H1 (cell line): ENCODE data around the gene PRSS12. TPM values are rescaled to one million over a fixed set of nuclear protein-coding genes. Genes with fewer than 3 reads are reported as not detected.

Experiments used
- CTCF ChIA-PET: fragments of 300-600 bp; sonication (Branson Sonifier 250); formaldehyde crosslinking; loops from one replicate; lab custom pipeline; 2021; ENCODE audit not compliant: partially characterized antibody; lab: Charles Lee
- POLR2A ChIA-PET: fragments of 300-600 bp; sonication (Branson Sonifier 250); formaldehyde crosslinking; loops from one replicate; lab custom pipeline; 2021; ENCODE audit warnings: inconsistent platforms; ENCODE audit not compliant: partially characterized antibody; lab: Charles Lee
- DNase-seq, 2 experiments: peaks; one replicate each; pipeline versions ENCODE4 v3.0.0 to v3.0.0-alpha.2; 2010 to 2022; ENCODE audit warnings: low spot score in 2 of 2, low read depth in 1 of 2, mixed read lengths in 1 of 2
- FAIRE-seq: peaks from 2 replicates; lab custom pipeline; 2011; peaks lifted over from hg19 to GRCh38; lab: Jason Lieb, UNC
- H2AFZ ChIP-seq: 2 replicates; pipeline ENCODE4 v1.8.1; 2012; ENCODE audit warnings: low read length, inconsistent platforms
- H2AK5ac ChIP-seq: 2 replicates; pipeline ENCODE4 v1.6.1; 2013; ENCODE audit warnings: low read depth, low read length
- H2BK120ac ChIP-seq: replicated peaks from 2 replicates; pipeline ENCODE3; 2013; ENCODE audit warnings: low read depth, low read length, inconsistent platforms
- H2BK12ac ChIP-seq: 2 replicates; pipeline ENCODE4 v1.6.1; 2013; ENCODE audit warnings: low read depth, low read length
- H2BK15ac ChIP-seq: 2 replicates; pipeline ENCODE4 v1.6.1; 2013; ENCODE audit warnings: low read length
- H2BK20ac ChIP-seq: 2 replicates; pipeline ENCODE4 v1.6.1; 2013; ENCODE audit warnings: low read length
- H2BK5ac ChIP-seq: 2 replicates; pipeline ENCODE4 v1.6.1; 2013; ENCODE audit warnings: low read depth, low read length
- H3K14ac ChIP-seq: 2 replicates; pipeline ENCODE4 v1.6.1; 2013; ENCODE audit warnings: inconsistent platforms; ENCODE audit not compliant: insufficient read length
- H3K18ac ChIP-seq: 2 replicates; pipeline ENCODE4 v1.6.1; 2013; ENCODE audit warnings: low read length; ENCODE audit errors: extremely low read depth
- H3K23ac ChIP-seq: 2 replicates; pipeline ENCODE4 v1.6.1; 2013; ENCODE audit warnings: inconsistent platforms; ENCODE audit not compliant: insufficient read length
- H3K23me2 ChIP-seq: 2 replicates; pipeline ENCODE4 v1.6.1; 2013; ENCODE audit warnings: low read depth, low read length
- H3K27ac ChIP-seq: 2 replicates; pipeline ENCODE4 v1.6.1; 2011; ENCODE audit warnings: low read depth, low read length, inconsistent platforms
- H3K27me3 ChIP-seq, 4 experiments: replicated peaks in 1 of 4; 1 replicate in 1 of 4; 2 replicates in 3 of 4; pipeline versions ENCODE4 v1.6.1 to v1.8.1; 2011 to 2013; ENCODE audit warnings: low read length in 3 of 4, mild to moderate bottlenecking in 3 of 4, inconsistent platforms in 2 of 4, mixed read lengths in 2 of 4, moderate library complexity in 1 of 4; ENCODE audit not compliant: control insufficient read depth in 3 of 4, insufficient read depth in 3 of 4; ENCODE audit errors: extremely low read depth in 1 of 4
- H3K36me3 ChIP-seq, 4 experiments: 2 replicates each; pipeline versions ENCODE4 v1.6.1 to v1.8.1; 2011 to 2013; ENCODE audit warnings: mild to moderate bottlenecking in 4 of 4, low read length in 3 of 4, moderate library complexity in 2 of 4, control low read depth in 1 of 4, inconsistent platforms in 1 of 4; ENCODE audit not compliant: insufficient read depth in 4 of 4, control insufficient read depth in 2 of 4
- H3K4ac ChIP-seq: replicated peaks from 2 replicates; pipeline ENCODE3; 2013; ENCODE audit warnings: low read length, low read depth, mixed read lengths, inconsistent platforms; ENCODE audit not compliant: insufficient read length
- H3K4me1 ChIP-seq, 4 experiments: replicated peaks in 1 of 4; 1 replicate in 1 of 4; 2 replicates in 3 of 4; pipeline versions ENCODE4 v1.6.1 to v1.8.1; 2011 to 2013; ENCODE audit warnings: low read length in 3 of 4, inconsistent platforms in 2 of 4, mixed read lengths in 1 of 4; ENCODE audit not compliant: insufficient read depth in 4 of 4, control insufficient read depth in 3 of 4
- H3K4me2 ChIP-seq, 2 experiments: 2 replicates each; pipeline versions ENCODE4 v1.6.1 to v1.8.1; 2011 to 2013; ENCODE audit warnings: low read depth in 2 of 2, low read length in 2 of 2, control low read depth in 1 of 2, inconsistent platforms in 1 of 2, mild to moderate bottlenecking in 1 of 2; ENCODE audit not compliant: insufficient read depth in 1 of 2
- H3K4me3 ChIP-seq, 4 experiments: fragments of 200-600, 300-600 bp in 1 of 4; sonication (generic), shearing (Covaris generic), sonication (Bioruptor Twin) in 1 of 4; 2 replicates each; pipeline versions ENCODE4 v1.5.1 to v1.8.1; 2011 to 2016; ENCODE audit warnings: low read length in 4 of 4, low read depth in 3 of 4, control low read depth in 2 of 4, inconsistent platforms in 2 of 4, mild to moderate bottlenecking in 2 of 4, mixed read lengths in 1 of 4, moderate library complexity in 1 of 4; ENCODE audit not compliant: insufficient read depth in 2 of 4; ENCODE audit errors: extremely low read depth in 1 of 4
- H3K56ac ChIP-seq: replicated peaks from 2 replicates; pipeline ENCODE3; 2013; ENCODE audit warnings: low read depth, mild to moderate bottlenecking, mixed read lengths, low read length, inconsistent platforms; ENCODE audit not compliant: insufficient read length
- H3K79me1 ChIP-seq: 2 replicates; pipeline ENCODE4 v1.6.1; 2013; ENCODE audit warnings: low read depth, low read length, control low read depth
- H3K79me2 ChIP-seq, 2 experiments: 2 replicates each; pipeline versions ENCODE4 v1.6.1 to v1.8.1; 2012 to 2013; ENCODE audit warnings: low read length in 2 of 2, mild to moderate bottlenecking in 2 of 2, inconsistent platforms in 1 of 2; ENCODE audit not compliant: insufficient read depth in 2 of 2, control insufficient read depth in 1 of 2
- H3K9ac ChIP-seq, 4 experiments: replicated peaks in 1 of 4; 1 replicate in 1 of 4; 2 replicates in 3 of 4; pipeline versions ENCODE4 v1.6.1 to v1.8.1; 2011 to 2013; ENCODE audit warnings: low read depth in 3 of 4, low read length in 3 of 4, control low read depth in 2 of 4, mild to moderate bottlenecking in 2 of 4, moderate library complexity in 2 of 4, inconsistent platforms in 1 of 4; ENCODE audit errors: extremely low read depth in 1 of 4
- H3K9me3 ChIP-seq, 2 experiments: 2 replicates each; pipeline versions ENCODE4 v1.6.1 to v1.8.1; 2012 to 2013; ENCODE audit warnings: mild to moderate bottlenecking in 2 of 2, moderate library complexity in 2 of 2, control low read depth in 1 of 2, inconsistent platforms in 1 of 2, low read depth in 1 of 2, low read length in 1 of 2, mixed read lengths in 1 of 2; ENCODE audit not compliant: insufficient read depth in 2 of 2
- H4K20me1 ChIP-seq, 2 experiments: replicated peaks in 1 of 2; 2 replicates each; pipeline versions ENCODE3 to v1.8.1; 2011 to 2013; ENCODE audit warnings: inconsistent platforms in 2 of 2, low read length in 2 of 2, mild to moderate bottlenecking in 1 of 2; ENCODE audit not compliant: insufficient read depth in 2 of 2, control insufficient read depth in 1 of 2
- H4K5ac ChIP-seq: 2 replicates; pipeline ENCODE4 v1.6.1; 2013; ENCODE audit warnings: low read length, low read depth, mixed read lengths, inconsistent platforms; ENCODE audit not compliant: insufficient read length
- H4K8ac ChIP-seq: 2 replicates; pipeline ENCODE4 v1.8.0; 2013; ENCODE audit warnings: mild to moderate bottlenecking, moderate library complexity, low read length, inconsistent platforms; ENCODE audit not compliant: insufficient read depth; ENCODE audit errors: extremely low read depth
- H4K91ac ChIP-seq: replicated peaks from 2 replicates; pipeline ENCODE3; 2013; ENCODE audit warnings: low read length, mixed read lengths, inconsistent platforms; ENCODE audit not compliant: insufficient read length
- BCL11A ChIP-seq, 2 experiments: IDR thresholded peaks; one replicate each; pipeline ENCODE4 v1.6.1; 2011; ENCODE audit warnings: low read depth in 2 of 2, low read length in 2 of 2, mild to moderate bottlenecking in 2 of 2
- CTBP2 ChIP-seq: IDR thresholded peaks from 2 replicates; pipeline ENCODE4 v1.7.0; 2011; ENCODE audit warnings: borderline replicate concordance, mild to moderate bottlenecking, moderate library complexity, mixed read lengths, low read length; ENCODE audit not compliant: insufficient read depth, insufficient read length
- EP300 ChIP-seq, 2 experiments: IDR thresholded peaks; 1 replicate in 1 of 2; 2 replicates in 1 of 2; pipeline ENCODE4 v1.6.1; 2011 to 2012; ENCODE audit warnings: low read depth in 2 of 2, low read length in 2 of 2, mild to moderate bottlenecking in 2 of 2, borderline replicate concordance in 1 of 2, inconsistent platforms in 1 of 2, moderate library complexity in 1 of 2
- FOSL1 ChIP-seq: IDR thresholded peaks from 2 replicates; pipeline ENCODE4 v1.6.1; 2011; ENCODE audit warnings: mild to moderate bottlenecking, low read depth, low read length, moderate library complexity; ENCODE audit not compliant: insufficient read depth
- GTF2F1 ChIP-seq: IDR thresholded peaks from 2 replicates; pipeline ENCODE4 v1.6.1; 2012; ENCODE audit warnings: low read depth, low read length, improper control_type of control experiment, borderline replicate concordance
- HDAC6 ChIP-seq: IDR thresholded peaks from one replicate; pipeline ENCODE4 v1.7.1; 2012; ENCODE audit warnings: low read depth, mild to moderate bottlenecking, inconsistent platforms, low read length, moderate library complexity
- POU5F1 ChIP-seq: IDR thresholded peaks from 2 replicates; pipeline ENCODE4 v1.6.1; 2011; ENCODE audit warnings: low read depth, mild to moderate bottlenecking, low read length, moderate library complexity
- RFX5 ChIP-seq: IDR thresholded peaks from 2 replicates; pipeline ENCODE4 v1.6.1; 2011; ENCODE audit warnings: low read depth, low read length, improper control_type of control experiment, borderline replicate concordance
- SAP30 ChIP-seq: fragments of 300-600 bp; sonication (generic); IDR thresholded peaks from 2 replicates; pipeline ENCODE4 v1.7.1; 2012; ENCODE audit warnings: low read length, moderate library complexity, mild to moderate bottlenecking, inconsistent platforms; ENCODE audit not compliant: insufficient read depth, insufficient replicate concordance
- TEAD4 ChIP-seq: IDR thresholded peaks from 2 replicates; pipeline ENCODE4 v1.6.1; 2012; ENCODE audit warnings: low read depth, low read length, inconsistent platforms, mixed read lengths
- WGBS, 2 experiments: shearing (Covaris generic) in 1 of 2; methylation state at CpG; one replicate each; pipeline versions ENCODE4 v1.1.6 to v1.1.7; 2013 to 2015; ENCODE audit warnings: low lambda C conversion rate in 2 of 2, mixed read lengths in 2 of 2, inconsistent platforms in 1 of 2, low coverage in 1 of 2, missing lambda C conversion rate in 1 of 2; ENCODE audit not compliant: insufficient replicate concordance in 2 of 2, insufficient coverage in 1 of 2, insufficient read length in 1 of 2; ENCODE audit errors: extremely low coverage in 1 of 2, missing lambda C conversion rate in 1 of 2; 5-methylcytosine and 5-hydroxymethylcytosine counted together
- polyA plus RNA-seq, 7 experiments: library from polyadenylated mRNA; depleted of rRNA in 3 of 7; stranded (reverse) in 5 of 7; unstranded in 2 of 7; fragments of >200 nt in 5 of 7; fragments of 200-250 nt in 2 of 7; gene quantifications; 1 replicate in 5 of 7; 2 replicates in 1 of 7; 4 replicates in 1 of 7; pipeline versions ENCODE4 v1.2.1 to v1.2.3, GENCODE V29; 2011 to 2013; ENCODE audit warnings: missing spikeins in 2 of 7, mixed read lengths in 2 of 7
- total RNA-seq: library from RNA; stranded (reverse); fragmentation: NEBNext Ultra II Directional; extraction: Animal tissue kit (Norgen Biotek cat#: 25700); gene quantifications from 2 replicates; pipeline ENCODE4 v1.2.1, GENCODE V29; 2021
- TF ChIP-seq, protein P1 (sequence below), 3 experiments: IDR thresholded peaks; 1 replicate in 2 of 3; 2 replicates in 1 of 3; pipeline versions ENCODE4 v1.5.1 to v1.6.1; 2011; ENCODE audit warnings: low read length in 3 of 3, mild to moderate bottlenecking in 3 of 3, inconsistent platforms in 2 of 3, low read depth in 1 of 3, moderate library complexity in 1 of 3; ENCODE audit not compliant: insufficient read depth in 1 of 3; ENCODE audit errors: control extremely low read depth in 1 of 3

The PRSS12 gene
- total and polyA plus RNA-seq, 2 of the 8 experiments (the other 6 are each of a cell fraction or from before 2014, with no cell fraction given) = 2.6 to 9.3 TPM

DNA sequence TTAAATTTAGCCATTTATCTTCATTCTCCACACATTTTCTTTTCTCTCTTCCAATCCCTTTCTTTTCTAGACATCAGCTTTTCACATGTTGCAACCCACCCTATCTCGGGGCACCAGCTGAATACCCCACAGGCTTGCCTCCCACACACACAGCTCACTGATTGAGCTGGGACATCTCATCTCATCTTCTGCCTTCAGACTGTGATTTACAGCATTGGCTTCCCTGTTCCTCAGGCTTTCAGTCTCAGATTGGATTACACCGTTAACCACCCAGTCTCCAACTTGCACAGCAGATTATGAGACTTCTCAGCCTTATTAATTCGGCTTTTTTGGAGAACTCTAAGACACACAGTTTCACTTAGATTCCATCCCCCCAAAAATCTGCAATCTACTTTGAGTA lies 93.7 kb downstream of the PRSS12 start:
- FAIRE-seq (no peak), DNase-seq (no peak)
- Histone ChIP-seq H2AK5ac (no peak overlapping the region), H2AFZ (0 out of 2 replicates have a peak overlapping the region, but pooled peaks have one; percentile 8), H2BK20ac (no peak overlapping the region), H3K9ac (no peak overlapping the region), H3K4me3 (no peak overlapping the region), H3K23me2 (no peaks in the 10 kb centered on the region), H3K27me3 (no peaks in the 10 kb centered on the region), H3K79me1 (no peaks in the 10 kb centered on the region), H2BK5ac (no peak overlapping the region), H2BK15ac (no peak overlapping the region), H2BK120ac (no peak overlapping the region), H3K56ac (no peak overlapping the region), H3K23ac (no peak overlapping the region), H4K20me1 (no peaks in the 10 kb centered on the region), H3K27ac (no peak overlapping the region), H3K18ac (no peak overlapping the region), H4K5ac (no peak overlapping the region), H3K9me3 (no peaks in the 10 kb centered on the region), H2BK12ac (no peak overlapping the region), H4K8ac (no peak overlapping the region), H3K79me2 (no peaks in the 10 kb centered on the region), H3K4me1 (no peaks in the 10 kb centered on the region), H3K4me2 (no peak overlapping the region), H3K4ac (no peak overlapping the region), H4K91ac (no peak overlapping the region), H3K36me3 (no peaks in the 10 kb centered on the region), H3K14ac (no peak overlapping the region)
- WGBS, 2 experiments = 91% methylated on average over 3 of the region's 3 CpGs; no CpG with 5 or more reads in 1 of the 2 experiments
- POLR2A ChIA-PET = no interaction called here
- CTCF ChIA-PET = interaction anchor here (0.9 to 1.1 kb wide), 2 partner anchors 14 to 181 kb away, joined by 3 read pairs; no protein-coding TSS in a partner anchor
- no peak for TF ChIP-seq POU5F1
- TF ChIP-seq TEAD4 = no peak
- TF ChIP-seq, protein P1, sequence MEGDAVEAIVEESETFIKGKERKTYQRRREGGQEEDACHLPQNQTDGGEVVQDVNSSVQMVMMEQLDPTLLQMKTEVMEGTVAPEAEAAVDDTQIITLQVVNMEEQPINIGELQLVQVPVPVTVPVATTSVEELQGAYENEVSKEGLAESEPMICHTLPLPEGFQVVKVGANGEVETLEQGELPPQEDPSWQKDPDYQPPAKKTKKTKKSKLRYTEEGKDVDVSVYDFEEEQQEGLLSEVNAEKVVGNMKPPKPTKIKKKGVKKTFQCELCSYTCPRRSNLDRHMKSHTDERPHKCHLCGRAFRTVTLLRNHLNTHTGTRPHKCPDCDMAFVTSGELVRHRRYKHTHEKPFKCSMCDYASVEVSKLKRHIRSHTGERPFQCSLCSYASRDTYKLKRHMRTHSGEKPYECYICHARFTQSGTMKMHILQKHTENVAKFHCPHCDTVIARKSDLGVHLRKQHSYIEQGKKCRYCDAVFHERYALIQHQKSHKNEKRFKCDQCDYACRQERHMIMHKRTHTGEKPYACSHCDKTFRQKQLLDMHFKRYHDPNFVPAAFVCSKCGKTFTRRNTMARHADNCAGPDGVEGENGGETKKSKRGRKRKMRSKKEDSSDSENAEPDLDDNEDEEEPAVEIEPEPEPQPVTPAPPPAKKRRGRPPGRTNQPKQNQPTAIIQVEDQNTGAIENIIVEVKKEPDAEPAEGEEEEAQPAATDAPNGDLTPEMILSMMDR (IDR thresholded peaks at IDR 0.05; ENCODE audit: control extremely low read depth in 1 of 3, insufficient read depth in 1 of 3, low read depth in 1 of 3, low read length in 3 of 3) = no peak
- no peak for TF ChIP-seq EP300 (IDR thresholded peaks at IDR 0.05; ENCODE audit: borderline replicate concordance in 1 of 2, low read depth in 2 of 2, low read length in 2 of 2)
- no peak for TF ChIP-seq BCL11A (IDR thresholded peaks at IDR 0.05; ENCODE audit: low read depth in 2 of 2, low read length in 2 of 2)
- TF ChIP-seq HDAC6 = no peak
- no peak for TF ChIP-seq SAP30
- no peak for TF ChIP-seq GTF2F1
- no peak for TF ChIP-seq RFX5
- no peak for TF ChIP-seq CTBP2
- no peak for TF ChIP-seq FOSL1
